Body of pancreas (tissue), 4 donors: ENCODE data around the gene RAB26. TPM values are rescaled to one million over a fixed set of nuclear protein-coding genes. Genes with fewer than 3 reads are reported as not detected.

Experiments used
- ATAC-seq: fragments of 150-250 bp; one replicate; pipeline ENCODE4 v1.9.1; 2016
- DNase-seq, 4 donors: peaks; one replicate each; pipeline ENCODE4 v3.0.0-alpha.2; 2019
- H3K27ac ChIP-seq, 4 donors: fragments of 200-600 bp; sonication (generic); 1 replicate in 3 of 4; 2 replicates in 1 of 4; pipeline versions ENCODE4 v1.5.1 to v1.6.1; 2016 to 2019; ENCODE audit warnings: mild to moderate bottlenecking in 1 of 4, mixed read lengths in 1 of 4, moderate library complexity in 1 of 4
- H3K27me3 ChIP-seq, 2 donors: fragments of 200-600 bp; sonication (generic); one replicate each; pipeline ENCODE4 v1.6.0; 2016; ENCODE audit warnings: mild to moderate bottlenecking in 1 of 2
- H3K36me3 ChIP-seq, 2 donors: fragments of 200-600 bp; sonication (generic); replicated peaks in 1 of 2; 2 replicates each; pipeline ENCODE4 v1.5.1; 2016; ENCODE audit warnings: low read depth in 2 of 2; ENCODE audit not compliant: insufficient read depth in 1 of 2
- H3K4me1 ChIP-seq: fragments of 200-600 bp; sonication (generic); one replicate; pipeline ENCODE4 v1.6.0; 2016
- H3K4me3 ChIP-seq, 2 donors: fragments of 200-600 bp; sonication (generic); 1 replicate in 1 of 2; 2 replicates in 1 of 2; pipeline ENCODE4 v1.5.1; 2016 to 2019
- H3K9me3 ChIP-seq, 3 donors: fragments of 200-600 bp; sonication (generic); 1 replicate in 2 of 3; 2 replicates in 1 of 3; pipeline ENCODE4 v1.5.1; 2016
- POLR2A ChIP-seq, 3 donors: fragments of 450-650 bp; IDR thresholded peaks; one replicate each; pipeline ENCODE4 v1.6.1; 2016; ENCODE audit warnings: antibody characterized with exemption in 3 of 3, mild to moderate bottlenecking in 2 of 3
- WGBS, 2 donors: methylation state at CpG; one replicate each; pipeline ENCODE4 v1.1.5; 2017; 5-methylcytosine and 5-hydroxymethylcytosine counted together
- intact Hi-C: fragments of 100-400 bp; cut with DNase I; formaldehyde crosslinking; loops from one replicate; pipeline ENCODE4 v1.15.1; 2023
- total RNA-seq, 2 donors: library from RNA; depleted of rRNA; stranded (reverse); fragments of >200 nt; gene quantifications; one replicate each; pipeline ENCODE4 v1.1.0, GENCODE V29; 2016
- TF ChIP-seq, protein P1 (sequence below), 7 experiments: fragments of 450-650 bp in 4 of 7; fragments of 200-600 bp in 3 of 7; sonication (generic) in 3 of 7; IDR thresholded peaks; one replicate each; pipeline ENCODE4 v1.5.1; 2016 to 2019; ENCODE audit warnings: antibody characterized with exemption in 7 of 7

The RAB26 gene
- total RNA-seq, 2 donors from 2014 or later = 25.4 to 28.8 TPM

- TF ChIP-seq, protein P1, sequence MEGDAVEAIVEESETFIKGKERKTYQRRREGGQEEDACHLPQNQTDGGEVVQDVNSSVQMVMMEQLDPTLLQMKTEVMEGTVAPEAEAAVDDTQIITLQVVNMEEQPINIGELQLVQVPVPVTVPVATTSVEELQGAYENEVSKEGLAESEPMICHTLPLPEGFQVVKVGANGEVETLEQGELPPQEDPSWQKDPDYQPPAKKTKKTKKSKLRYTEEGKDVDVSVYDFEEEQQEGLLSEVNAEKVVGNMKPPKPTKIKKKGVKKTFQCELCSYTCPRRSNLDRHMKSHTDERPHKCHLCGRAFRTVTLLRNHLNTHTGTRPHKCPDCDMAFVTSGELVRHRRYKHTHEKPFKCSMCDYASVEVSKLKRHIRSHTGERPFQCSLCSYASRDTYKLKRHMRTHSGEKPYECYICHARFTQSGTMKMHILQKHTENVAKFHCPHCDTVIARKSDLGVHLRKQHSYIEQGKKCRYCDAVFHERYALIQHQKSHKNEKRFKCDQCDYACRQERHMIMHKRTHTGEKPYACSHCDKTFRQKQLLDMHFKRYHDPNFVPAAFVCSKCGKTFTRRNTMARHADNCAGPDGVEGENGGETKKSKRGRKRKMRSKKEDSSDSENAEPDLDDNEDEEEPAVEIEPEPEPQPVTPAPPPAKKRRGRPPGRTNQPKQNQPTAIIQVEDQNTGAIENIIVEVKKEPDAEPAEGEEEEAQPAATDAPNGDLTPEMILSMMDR (IDR thresholded peaks at IDR 0.05) = no peak
- no peak for TF ChIP-seq POLR2A (IDR thresholded peaks at IDR 0.05)
- WGBS, 2 donors = 2 to 4% methylated on average over 17 to 23 of the region's 23 CpGs
- Histone ChIP-seq H3K4me3 (peak overlapping the region; percentile 74 to 95), H3K27ac (peak overlapping the region; percentile 25 to 95 (median 85)), H3K36me3 (no peaks in the 10 kb centered on the region), H3K9me3 (no peaks in the 10 kb centered on the region), H3K27me3 (no peaks in the 10 kb centered on the region), H3K4me1 (peaks cover 81% of the 10 kb centered on the region)
- peak in 1 of 4 donors; percentile 36 for DNase-seq
- ATAC-seq = no peak
- intact Hi-C loops = no loop called here
Observed at GRCh38 chr16:2154533-2155090, 6.2 kb downstream of the RAB26 start.

DNA sequence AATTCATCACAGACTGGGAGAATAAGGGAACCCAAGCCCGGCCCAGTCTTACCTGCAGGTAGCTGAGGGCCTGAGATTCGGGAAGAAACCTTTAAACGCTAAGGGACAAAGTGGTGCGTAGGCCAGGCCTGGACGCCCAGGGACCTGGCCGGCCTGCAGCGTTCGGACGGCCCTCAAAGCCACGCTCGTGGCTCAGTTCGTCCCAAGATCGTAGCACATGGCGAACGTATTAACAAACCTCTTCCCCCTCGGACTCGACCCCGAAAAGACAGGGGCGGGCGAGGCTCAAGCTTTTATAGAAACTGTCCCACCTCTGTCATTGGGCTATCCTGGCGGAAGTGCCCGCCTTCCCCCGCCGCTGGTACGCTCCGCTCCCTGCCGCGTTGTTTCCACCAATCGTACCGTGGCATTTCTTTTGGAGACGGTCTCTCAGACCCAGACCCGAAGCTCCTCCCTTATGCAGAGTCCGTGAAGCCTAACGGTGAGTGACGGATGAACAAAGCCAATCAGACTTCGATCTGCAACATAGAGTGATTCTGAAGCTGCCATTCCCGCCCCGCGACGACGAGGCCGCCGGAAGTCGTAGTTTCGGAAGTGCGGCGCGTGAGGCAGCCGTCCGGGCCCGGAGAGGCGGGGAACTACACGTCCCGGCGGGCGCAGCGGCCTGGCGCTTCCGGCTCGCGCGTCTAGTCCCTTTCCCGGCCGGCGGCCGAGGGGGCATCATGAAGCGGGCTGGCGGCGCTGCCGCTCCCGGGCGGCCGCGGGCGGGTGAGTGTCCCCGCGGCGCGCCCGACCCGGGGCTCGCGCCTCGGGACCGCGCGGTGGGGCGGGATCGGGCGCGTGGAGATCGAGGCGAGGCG is 6.9 kb downstream of the RAB26 start, which contains the start of gene TRAF7:
Gene TRAF7, plus strand, starts transcription at position 692 of the 860 bp plus-strand sequence. CDS start 8,139 bp downstream, outside the sequence.
- WGBS, 2 donors = 0% methylated on average over 19 to 92 of the region's 94 CpGs

DNA sequence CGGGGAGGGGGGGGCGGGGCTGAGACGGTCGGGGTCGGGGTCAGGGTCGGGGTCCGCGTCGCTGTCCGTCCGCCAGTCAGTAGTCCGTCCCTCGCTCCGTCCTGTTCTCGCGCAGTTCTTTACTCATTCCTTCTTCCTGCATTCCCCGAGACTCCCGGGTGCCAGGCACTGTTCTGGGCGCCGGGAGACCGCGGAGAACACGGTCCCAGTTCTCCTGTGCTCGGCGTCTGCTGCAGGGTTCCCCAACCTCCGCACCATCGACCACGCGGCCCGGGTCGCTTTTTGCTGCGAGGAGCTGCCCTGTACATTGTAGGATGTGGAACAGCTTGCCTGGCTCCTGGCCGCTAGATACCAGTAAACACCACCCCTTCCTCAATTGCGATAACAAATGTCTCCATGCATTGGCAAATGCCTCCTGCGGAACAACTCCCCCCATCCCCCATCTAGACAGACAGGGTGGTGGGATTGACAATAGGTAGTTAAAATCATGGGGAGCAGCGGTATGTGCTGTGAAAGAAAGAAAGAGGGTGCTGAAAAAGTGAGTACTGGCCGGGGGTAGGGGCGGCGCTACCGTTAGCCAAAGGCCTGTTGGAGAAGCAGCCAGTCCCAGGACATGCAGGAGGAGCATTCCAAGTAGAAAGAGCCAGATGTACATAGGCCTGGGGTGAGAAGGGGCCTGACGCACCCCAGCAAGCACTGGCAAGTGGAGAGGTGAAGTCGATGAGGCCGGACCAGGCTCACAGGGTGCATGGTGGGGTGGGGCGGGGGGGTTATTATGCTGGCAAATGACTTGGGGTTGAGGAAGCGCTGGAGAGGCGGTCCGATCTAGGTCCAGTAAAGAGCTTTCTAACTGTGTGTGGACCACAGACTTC is 7.8 kb downstream of the RAB26 start:
- H3K4me3 ChIP-seq = peak overlapping the region in 1 of 2 donors; percentile 47
- TF ChIP-seq, protein P1 (IDR thresholded peaks at IDR 0.05) = no peak
- TF ChIP-seq POLR2A (IDR thresholded peaks at IDR 0.05) = no peak
- H3K36me3 ChIP-seq = no peaks in the 10 kb centered on the region
- H3K4me1 ChIP-seq = peaks cover 67% of the 10 kb centered on the region
- no peaks in the 10 kb centered on the region for H3K9me3 ChIP-seq
- WGBS, 2 donors = 8 to 10% methylated on average over 28 to 47 of the region's 47 CpGs
- DNase-seq (peak in 1 of 4 donors; percentile 41), ATAC-seq (no peak)
- H3K27me3 ChIP-seq = no peaks in the 10 kb centered on the region
- peak overlapping the region; percentile 58 to 77 (median 74) for H3K27ac ChIP-seq
- intact Hi-C loops = no loop called here

More for the DNA sequence above, 6.9 kb downstream of the RAB26 start, which contains the start of gene TRAF7:
- DNase-seq (peak; percentile 99 to 100 (median 99)), ATAC-seq (peak; percentile 88)
- H3K9me3 ChIP-seq = no peaks in the 10 kb centered on the region
- H3K4me3 ChIP-seq = peak within 1 kb of the TSS; percentile 74 to 95
- intact Hi-C loops = no loop called here
- peak within 1 kb of the TSS; percentile 77 to 95 (median 85) for H3K27ac ChIP-seq
- no peaks in the 10 kb centered on the region for H3K27me3 ChIP-seq
- H3K36me3 ChIP-seq = no peaks in the 10 kb centered on the region
- H3K4me1 ChIP-seq = peaks cover 76% of the 10 kb centered on the region
- TF ChIP-seq, protein P1 (IDR thresholded peaks at IDR 0.05) = peak in 1 of 7 experiments; percentile 27
- peak; percentile 97 to 100 (median 100) for TF ChIP-seq POLR2A (IDR thresholded peaks at IDR 0.05)

- TF ChIP-seq, protein P1 (IDR thresholded peaks at IDR 0.05) = no peak
- no peak for TF ChIP-seq POLR2A (IDR thresholded peaks at IDR 0.05)
- intact Hi-C loops = no loop called here
- Histone ChIP-seq H3K36me3 (no peaks in the 10 kb centered on the region), H3K9me3 (no peaks in the 10 kb centered on the region), H3K4me1 (peaks cover 60% of the 10 kb centered on the region), H3K27ac (peak overlapping the region; percentile 32 to 76 (median 65)), H3K27me3 (no peaks in the 10 kb centered on the region), H3K4me3 (no peak overlapping the region)
- 69 to 82% methylated on average over 5 of the region's 5 CpGs for WGBS, 2 donors
- no peak for DNase-seq
- ATAC-seq = no peak
Observed at GRCh38 chr16:2156849-2157224, 8.4 kb downstream of the RAB26 start.
